H1 (cell line): Measurements from ENCODE around the gene GTF2A2. TPM values are rescaled to one million over a fixed set of nuclear protein-coding genes. Genes with fewer than 3 reads are reported as not detected.
"Not testable (repeated sequence)": the region's sequence is repeated elsewhere in the genome, so short reads cannot be mapped to it uniquely, and the experiment has no call there.

Source experiments
- CTCF ChIA-PET: fragments of 300-600 bp; sonication (Branson Sonifier 250); formaldehyde crosslinking; loops from one replicate; lab custom pipeline; 2021; ENCODE audit not compliant: partially characterized antibody; lab: Charles Lee
- POLR2A ChIA-PET: fragments of 300-600 bp; sonication (Branson Sonifier 250); formaldehyde crosslinking; loops from one replicate; lab custom pipeline; 2021; ENCODE audit warnings: inconsistent platforms; ENCODE audit not compliant: partially characterized antibody; lab: Charles Lee
- DNase-seq, 2 experiments: peaks; one replicate each; pipeline versions ENCODE4 v3.0.0 to v3.0.0-alpha.2; 2010 to 2022; ENCODE audit warnings: low spot score in 2 of 2, low read depth in 1 of 2, mixed read lengths in 1 of 2
- FAIRE-seq: peaks from 2 replicates; lab custom pipeline; 2011; peaks lifted over from hg19 to GRCh38; lab: Jason Lieb, UNC
- H2AFZ ChIP-seq: 2 replicates; pipeline ENCODE4 v1.8.1; 2012; ENCODE audit warnings: low read length, inconsistent platforms
- H2AK5ac ChIP-seq: 2 replicates; pipeline ENCODE4 v1.6.1; 2013; ENCODE audit warnings: low read depth, low read length
- H2BK120ac ChIP-seq: replicated peaks from 2 replicates; pipeline ENCODE3; 2013; ENCODE audit warnings: low read depth, low read length, inconsistent platforms
- H2BK12ac ChIP-seq: 2 replicates; pipeline ENCODE4 v1.6.1; 2013; ENCODE audit warnings: low read depth, low read length
- H2BK15ac ChIP-seq: 2 replicates; pipeline ENCODE4 v1.6.1; 2013; ENCODE audit warnings: low read length
- H2BK20ac ChIP-seq: 2 replicates; pipeline ENCODE4 v1.6.1; 2013; ENCODE audit warnings: low read length
- H2BK5ac ChIP-seq: 2 replicates; pipeline ENCODE4 v1.6.1; 2013; ENCODE audit warnings: low read depth, low read length
- H3K14ac ChIP-seq: 2 replicates; pipeline ENCODE4 v1.6.1; 2013; ENCODE audit warnings: inconsistent platforms; ENCODE audit not compliant: insufficient read length
- H3K18ac ChIP-seq: 2 replicates; pipeline ENCODE4 v1.6.1; 2013; ENCODE audit warnings: low read length; ENCODE audit errors: extremely low read depth
- H3K23ac ChIP-seq: 2 replicates; pipeline ENCODE4 v1.6.1; 2013; ENCODE audit warnings: inconsistent platforms; ENCODE audit not compliant: insufficient read length
- H3K23me2 ChIP-seq: 2 replicates; pipeline ENCODE4 v1.6.1; 2013; ENCODE audit warnings: low read depth, low read length
- H3K27ac ChIP-seq: 2 replicates; pipeline ENCODE4 v1.6.1; 2011; ENCODE audit warnings: low read depth, low read length, inconsistent platforms
- H3K27me3 ChIP-seq, 4 experiments: replicated peaks in 1 of 4; 1 replicate in 1 of 4; 2 replicates in 3 of 4; pipeline versions ENCODE4 v1.6.1 to v1.8.1; 2011 to 2013; ENCODE audit warnings: low read length in 3 of 4, mild to moderate bottlenecking in 3 of 4, inconsistent platforms in 2 of 4, mixed read lengths in 2 of 4, moderate library complexity in 1 of 4; ENCODE audit not compliant: control insufficient read depth in 3 of 4, insufficient read depth in 3 of 4; ENCODE audit errors: extremely low read depth in 1 of 4
- H3K36me3 ChIP-seq, 4 experiments: 2 replicates each; pipeline versions ENCODE4 v1.6.1 to v1.8.1; 2011 to 2013; ENCODE audit warnings: mild to moderate bottlenecking in 4 of 4, low read length in 3 of 4, moderate library complexity in 2 of 4, control low read depth in 1 of 4, inconsistent platforms in 1 of 4; ENCODE audit not compliant: insufficient read depth in 4 of 4, control insufficient read depth in 2 of 4
- H3K4ac ChIP-seq: replicated peaks from 2 replicates; pipeline ENCODE3; 2013; ENCODE audit warnings: low read length, low read depth, mixed read lengths, inconsistent platforms; ENCODE audit not compliant: insufficient read length
- H3K4me1 ChIP-seq, 4 experiments: replicated peaks in 1 of 4; 1 replicate in 1 of 4; 2 replicates in 3 of 4; pipeline versions ENCODE4 v1.6.1 to v1.8.1; 2011 to 2013; ENCODE audit warnings: low read length in 3 of 4, inconsistent platforms in 2 of 4, mixed read lengths in 1 of 4; ENCODE audit not compliant: insufficient read depth in 4 of 4, control insufficient read depth in 3 of 4
- H3K4me2 ChIP-seq, 2 experiments: 2 replicates each; pipeline versions ENCODE4 v1.6.1 to v1.8.1; 2011 to 2013; ENCODE audit warnings: low read depth in 2 of 2, low read length in 2 of 2, control low read depth in 1 of 2, inconsistent platforms in 1 of 2, mild to moderate bottlenecking in 1 of 2; ENCODE audit not compliant: insufficient read depth in 1 of 2
- H3K4me3 ChIP-seq, 4 experiments: fragments of 200-600, 300-600 bp in 1 of 4; sonication (generic), shearing (Covaris generic), sonication (Bioruptor Twin) in 1 of 4; 2 replicates each; pipeline versions ENCODE4 v1.5.1 to v1.8.1; 2011 to 2016; ENCODE audit warnings: low read length in 4 of 4, low read depth in 3 of 4, control low read depth in 2 of 4, inconsistent platforms in 2 of 4, mild to moderate bottlenecking in 2 of 4, mixed read lengths in 1 of 4, moderate library complexity in 1 of 4; ENCODE audit not compliant: insufficient read depth in 2 of 4; ENCODE audit errors: extremely low read depth in 1 of 4
- H3K56ac ChIP-seq: replicated peaks from 2 replicates; pipeline ENCODE3; 2013; ENCODE audit warnings: low read depth, mild to moderate bottlenecking, mixed read lengths, low read length, inconsistent platforms; ENCODE audit not compliant: insufficient read length
- H3K79me1 ChIP-seq: 2 replicates; pipeline ENCODE4 v1.6.1; 2013; ENCODE audit warnings: low read depth, low read length, control low read depth
- H3K79me2 ChIP-seq, 2 experiments: 2 replicates each; pipeline versions ENCODE4 v1.6.1 to v1.8.1; 2012 to 2013; ENCODE audit warnings: low read length in 2 of 2, mild to moderate bottlenecking in 2 of 2, inconsistent platforms in 1 of 2; ENCODE audit not compliant: insufficient read depth in 2 of 2, control insufficient read depth in 1 of 2
- H3K9ac ChIP-seq, 4 experiments: replicated peaks in 1 of 4; 1 replicate in 1 of 4; 2 replicates in 3 of 4; pipeline versions ENCODE4 v1.6.1 to v1.8.1; 2011 to 2013; ENCODE audit warnings: low read depth in 3 of 4, low read length in 3 of 4, control low read depth in 2 of 4, mild to moderate bottlenecking in 2 of 4, moderate library complexity in 2 of 4, inconsistent platforms in 1 of 4; ENCODE audit errors: extremely low read depth in 1 of 4
- H3K9me3 ChIP-seq, 2 experiments: 2 replicates each; pipeline versions ENCODE4 v1.6.1 to v1.8.1; 2012 to 2013; ENCODE audit warnings: mild to moderate bottlenecking in 2 of 2, moderate library complexity in 2 of 2, control low read depth in 1 of 2, inconsistent platforms in 1 of 2, low read depth in 1 of 2, low read length in 1 of 2, mixed read lengths in 1 of 2; ENCODE audit not compliant: insufficient read depth in 2 of 2
- H4K20me1 ChIP-seq, 2 experiments: replicated peaks in 1 of 2; 2 replicates each; pipeline versions ENCODE3 to v1.8.1; 2011 to 2013; ENCODE audit warnings: inconsistent platforms in 2 of 2, low read length in 2 of 2, mild to moderate bottlenecking in 1 of 2; ENCODE audit not compliant: insufficient read depth in 2 of 2, control insufficient read depth in 1 of 2
- H4K5ac ChIP-seq: 2 replicates; pipeline ENCODE4 v1.6.1; 2013; ENCODE audit warnings: low read length, low read depth, mixed read lengths, inconsistent platforms; ENCODE audit not compliant: insufficient read length
- H4K8ac ChIP-seq: 2 replicates; pipeline ENCODE4 v1.8.0; 2013; ENCODE audit warnings: mild to moderate bottlenecking, moderate library complexity, low read length, inconsistent platforms; ENCODE audit not compliant: insufficient read depth; ENCODE audit errors: extremely low read depth
- H4K91ac ChIP-seq: replicated peaks from 2 replicates; pipeline ENCODE3; 2013; ENCODE audit warnings: low read length, mixed read lengths, inconsistent platforms; ENCODE audit not compliant: insufficient read length
- CHD1 ChIP-seq: IDR thresholded peaks from 2 replicates; pipeline ENCODE4 v1.6.1; 2012; ENCODE audit warnings: low read depth, low read length, improper control_type of control experiment
- KDM1A ChIP-seq: fragments of 200-600, 300-600 bp; sonication (generic); IDR thresholded peaks from 2 replicates; pipeline ENCODE4 v1.7.1; 2016; ENCODE audit warnings: mild to moderate bottlenecking, low read length, borderline replicate concordance
- RNF2 ChIP-seq: fragments of 200-900, 300-1000 bp; sonication (generic); IDR thresholded peaks from 2 replicates; pipeline ENCODE4 v1.7.1; 2016; ENCODE audit warnings: borderline replicate concordance, low read depth, mild to moderate bottlenecking, antibody characterized with exemption, low read length; ENCODE audit not compliant: poor library complexity, severe bottlenecking; ENCODE audit errors: missing control alignments
- SRF ChIP-seq: IDR thresholded peaks from 2 replicates; pipeline ENCODE4 v1.6.1; 2011; ENCODE audit warnings: mild to moderate bottlenecking, low read depth, low read length, moderate library complexity
- USF2 ChIP-seq: IDR thresholded peaks from 2 replicates; pipeline ENCODE4 v1.6.1; 2011; ENCODE audit warnings: low read length, improper control_type of control experiment
- YY1 ChIP-seq: IDR thresholded peaks from 2 replicates; pipeline ENCODE4 v1.6.1; 2011; ENCODE audit warnings: low read depth, mild to moderate bottlenecking, low read length
- WGBS, 2 experiments: shearing (Covaris generic) in 1 of 2; methylation state at CpG; one replicate each; pipeline versions ENCODE4 v1.1.6 to v1.1.7; 2013 to 2015; ENCODE audit warnings: low lambda C conversion rate in 2 of 2, mixed read lengths in 2 of 2, inconsistent platforms in 1 of 2, low coverage in 1 of 2, missing lambda C conversion rate in 1 of 2; ENCODE audit not compliant: insufficient replicate concordance in 2 of 2, insufficient coverage in 1 of 2, insufficient read length in 1 of 2; ENCODE audit errors: extremely low coverage in 1 of 2, missing lambda C conversion rate in 1 of 2; 5-methylcytosine and 5-hydroxymethylcytosine counted together
- polyA plus RNA-seq, 7 experiments: library from polyadenylated mRNA; depleted of rRNA in 3 of 7; stranded (reverse) in 5 of 7; unstranded in 2 of 7; fragments of >200 nt in 5 of 7; fragments of 200-250 nt in 2 of 7; gene quantifications; 1 replicate in 5 of 7; 2 replicates in 1 of 7; 4 replicates in 1 of 7; pipeline versions ENCODE4 v1.2.1 to v1.2.3, GENCODE V29; 2011 to 2013; ENCODE audit warnings: missing spikeins in 2 of 7, mixed read lengths in 2 of 7
- total RNA-seq: library from RNA; stranded (reverse); fragmentation: NEBNext Ultra II Directional; extraction: Animal tissue kit (Norgen Biotek cat#: 25700); gene quantifications from 2 replicates; pipeline ENCODE4 v1.2.1, GENCODE V29; 2021

GTF2A2 gene
- total and polyA plus RNA-seq, 2 of the 8 experiments (the other 6 are each of a cell fraction or from before 2014, with no cell fraction given), result 52.2 to 161 TPM

GRCh38 chr15:59642351-59642750 lies 15.0 kb downstream of the GTF2A2 start (continued):
- no peak for TF ChIP-seq USF2
- TF ChIP-seq RNF2, result no peak
- TF ChIP-seq SRF, result no peak
- TF ChIP-seq KDM1A, result no peak
- TF ChIP-seq YY1, result no peak
- no peak for TF ChIP-seq CHD1

GRCh38 chr15:59637507-59637906 lies 19.8 kb downstream of the GTF2A2 start:
- H2BK5ac ChIP-seq, H3K9ac ChIP-seq, H4K20me1 ChIP-seq, H2BK12ac ChIP-seq, H2AFZ ChIP-seq, H2AK5ac ChIP-seq, H4K8ac ChIP-seq, H3K23ac ChIP-seq, H2BK120ac ChIP-seq, H3K4me3 ChIP-seq, H2BK15ac ChIP-seq, H3K79me2 ChIP-seq, H3K79me1 ChIP-seq, H3K27ac ChIP-seq, H3K18ac ChIP-seq, H3K23me2 ChIP-seq, H3K4ac ChIP-seq, H3K56ac ChIP-seq, H4K5ac ChIP-seq, H3K14ac ChIP-seq, H3K27me3 ChIP-seq, H4K91ac ChIP-seq, H3K4me2 ChIP-seq, H2BK20ac ChIP-seq, H3K4me1 ChIP-seq, H3K9me3 ChIP-seq: not testable (repeated sequence)
- ChIA-PET POLR2A (interaction anchor here (0.7 kb wide), 1 partner anchor 25 kb away, joined by 3 read pairs; no protein-coding TSS in a partner anchor), CTCF (interaction anchor here (1.0 to 4.9 kb wide), 5 partner anchors 30 to 113 kb away, joined by 3 to 27 read pairs (median 5); no protein-coding TSS in a partner anchor)
- FAIRE-seq (peak; percentile 65), DNase-seq (peak in 1 of 2 experiments; percentile 20)
- WGBS, 2 experiments, result 96% methylated on average over 2 of the region's 2 CpGs; no CpG with 5 or more reads in 1 of the 2 experiments
- H3K36me3 ChIP-seq, result peaks cover 0 to 33% (median 6%) of the 10 kb centered on the region in 4 experiments; a peak in 4 of 8 replicates
